Measurements from ENCODE around the gene ATP10B. TPM values are rescaled to one million over a fixed set of nuclear protein-coding genes. Genes with fewer than 3 reads are reported as not detected.

The ATP10B gene
- total and polyA plus RNA-seq, 12 donors, result 0.01 to 0.15 (median 0.04) TPM; not detected in 9

- ATAC-seq (no peak), DNase-seq (no peak)
- peak in 2 of 9 donors; percentile 11 to 41 for TF ChIP-seq CTCF (IDR thresholded peaks at IDR 0.05)
- Histone ChIP-seq H3K27ac (no peak overlapping the region), H3K27me3 (no peaks in the 10 kb centered on the region), H3K36me3 (no peaks in the 10 kb centered on the region), H3K4me3 (no peak overlapping the region), H3K4me1 (no peaks in the 10 kb centered on the region), H3K9me3 (no peaks in the 10 kb centered on the region)
- intact Hi-C loops (cut with DNase I), result no loop called here
- 64 to 69% methylated on average over 4 of the region's 4 CpGs for WGBS, 2 donors
Observed at GRCh38 chr5:160787240-160787639, 64.8 kb downstream of the ATP10B start.

GRCh38 chr5:160774666-160775315 is 77.2 kb downstream of the ATP10B start:
- H3K4me1 ChIP-seq, result no peaks in the 10 kb centered on the region
- DNase-seq, result no peak
- ATAC-seq, result no peak
- no peak overlapping the region for H3K4me3 ChIP-seq
- 31 to 37% methylated on average over 11 of the region's 11 CpGs for WGBS, 2 donors
- TF ChIP-seq CTCF (IDR thresholded peaks at IDR 0.05), result no peak
- H3K27me3 ChIP-seq, result peaks cover 0 to 5% (median 0%) of the 10 kb centered on the region in 7 donors
- H3K9me3 ChIP-seq, result no peaks in the 10 kb centered on the region
- no peak overlapping the region for H3K27ac ChIP-seq
- intact Hi-C loops (cut with DNase I), result loop anchor here in 1 of 10 donors (5.0 kb wide), 1 partner anchor 1738 kb away; no protein-coding TSS in a partner anchor
- H3K36me3 ChIP-seq, result no peaks in the 10 kb centered on the region

GRCh38 chr5:160773646-160774410 is 78.2 kb downstream of the ATP10B start:
- no peaks in the 10 kb centered on the region for H3K4me1 ChIP-seq
- H3K27ac ChIP-seq, result no peak overlapping the region
- TF ChIP-seq CTCF (IDR thresholded peaks at IDR 0.05), result no peak
- no peak for ATAC-seq
- peaks cover 0 to 5% (median 0%) of the 10 kb centered on the region in 7 donors for H3K27me3 ChIP-seq
- no peak overlapping the region for H3K4me3 ChIP-seq
- no peaks in the 10 kb centered on the region for H3K9me3 ChIP-seq
- intact Hi-C loops (cut with DNase I), result no loop called here
- no peak for DNase-seq
- WGBS, 2 donors, result 58 to 60% methylated on average over 10 of the region's 10 CpGs
- no peaks in the 10 kb centered on the region for H3K36me3 ChIP-seq

GRCh38 chr5:160772854-160773253 is 79.2 kb downstream of the ATP10B start:
- DNase-seq, result no peak
- intact Hi-C loops (cut with DNase I), result no loop called here
- H3K9me3 ChIP-seq, result no peaks in the 10 kb centered on the region
- no peaks in the 10 kb centered on the region for H3K36me3 ChIP-seq
- no peaks in the 10 kb centered on the region for H3K4me1 ChIP-seq
- peaks cover 0 to 4% (median 0%) of the 10 kb centered on the region in 7 donors for H3K27me3 ChIP-seq
- TF ChIP-seq CTCF (IDR thresholded peaks at IDR 0.05), result no peak
- no peak for ATAC-seq
- 69 to 74% methylated on average over 7 of the region's 7 CpGs for WGBS, 2 donors
- no peak overlapping the region for H3K4me3 ChIP-seq
- no peak overlapping the region for H3K27ac ChIP-seq
